CD4-positive, alpha-beta memory T cell (primary cell): ENCODE results near the gene OTULIN. TPM values are rescaled to one million over a fixed set of nuclear protein-coding genes. Genes with fewer than 3 reads are reported as not detected.

ENCODE experiments used
- CTCF ChIA-PET: fragments of 350-600 bp; sonication (Branson Sonifier 250); formaldehyde crosslinking; loops from one replicate; lab custom pipeline; 2021; ENCODE audit warnings: inconsistent platforms; ENCODE audit not compliant: partially characterized antibody; lab: Charles Lee
- POLR2A ChIA-PET: fragments of 350-600 bp; sonication (Branson Sonifier 250); formaldehyde crosslinking; loops from one replicate; lab custom pipeline; 2021; ENCODE audit not compliant: partially characterized antibody; lab: Charles Lee
- DNase-seq, 5 donors: peaks; one replicate each; pipeline versions ENCODE4 v3.0.0 to v3.0.0-alpha.2; 2020 to 2022; ENCODE audit warnings: mixed read lengths in 1 of 5
- H3K27ac ChIP-seq: one replicate; pipeline ENCODE4 v1.7.0; 2013; ENCODE audit warnings: low read depth, low read length
- H3K27me3 ChIP-seq: 2 replicates; pipeline ENCODE4 v1.7.0; 2013; ENCODE audit warnings: mild to moderate bottlenecking, low read length, moderate library complexity; ENCODE audit not compliant: insufficient read depth
- H3K36me3 ChIP-seq: 2 replicates; pipeline ENCODE4 v1.7.0; 2013; ENCODE audit warnings: mild to moderate bottlenecking, low read length, moderate library complexity; ENCODE audit not compliant: insufficient read depth
- H3K4me1 ChIP-seq: 2 replicates; pipeline ENCODE4 v1.7.0; 2013; ENCODE audit warnings: mild to moderate bottlenecking, low read length, moderate library complexity; ENCODE audit not compliant: insufficient read depth
- H3K4me3 ChIP-seq, 2 donors: one replicate each; pipeline ENCODE4 v1.7.0; 2013; ENCODE audit warnings: low read length in 2 of 2, mild to moderate bottlenecking in 1 of 2
- H3K9me3 ChIP-seq, 2 donors: one replicate each; pipeline ENCODE4 v1.7.0; 2013; ENCODE audit warnings: low read length in 2 of 2, control low read depth in 1 of 2; ENCODE audit not compliant: control insufficient read depth in 1 of 2
- H3K27ac Mint-ChIP-seq, 7 donors: one replicate each; pipeline ENCODE4 v1.8.0; 2020 to 2021; ENCODE audit warnings: mixed read lengths in 7 of 7, mild to moderate bottlenecking in 6 of 7, inconsistent platforms in 3 of 7, moderate library complexity in 3 of 7
- H3K27me3 Mint-ChIP-seq, 2 donors: one replicate each; pipeline ENCODE4 v1.8.0; 2020 to 2021; ENCODE audit warnings: mixed read lengths in 2 of 2
- H3K36me3 Mint-ChIP-seq, 2 donors: one replicate each; pipeline ENCODE4 v1.8.0; 2020 to 2021; ENCODE audit warnings: mixed read lengths in 2 of 2, inconsistent platforms in 1 of 2, mild to moderate bottlenecking in 1 of 2
- H3K4me1 Mint-ChIP-seq, 4 donors: one replicate each; pipeline ENCODE4 v1.8.0; 2020 to 2021; ENCODE audit warnings: mixed read lengths in 4 of 4, mild to moderate bottlenecking in 1 of 4
- H3K4me3 Mint-ChIP-seq, 8 donors: one replicate each; pipeline ENCODE4 v1.8.0; 2020 to 2021; ENCODE audit warnings: mixed read lengths in 8 of 8, mild to moderate bottlenecking in 7 of 8, moderate library complexity in 6 of 8, inconsistent platforms in 3 of 8
- H3K9me3 Mint-ChIP-seq, 8 donors: one replicate each; pipeline ENCODE4 v1.8.0; 2020 to 2021; ENCODE audit warnings: mixed read lengths in 8 of 8, mild to moderate bottlenecking in 5 of 8, inconsistent platforms in 3 of 8, moderate library complexity in 1 of 8
- intact Hi-C: fragments of 100-400 bp; cut with micrococcal nuclease; formaldehyde crosslinking; loops from one replicate; pipeline ENCODE4 v1.15.1; 2023
- polyA plus RNA-seq, 2 donors: library from polyadenylated mRNA; unstranded; fragments of 300-500 nt; fragmentation: Illumina TruSeq; gene quantifications; one replicate each; pipeline ENCODE4 v1.2.3, GENCODE V29; 2021
- total RNA-seq, 2 experiments: library from RNA; stranded (reverse); gene quantifications; one replicate each; pipeline ENCODE4 v1.2.3, GENCODE V29; 2021

Gene OTULIN
- total and polyA plus RNA-seq, 4 experiments from 2014 or later, result 12.1 to 69.0 (median 39.9) TPM

DNA sequence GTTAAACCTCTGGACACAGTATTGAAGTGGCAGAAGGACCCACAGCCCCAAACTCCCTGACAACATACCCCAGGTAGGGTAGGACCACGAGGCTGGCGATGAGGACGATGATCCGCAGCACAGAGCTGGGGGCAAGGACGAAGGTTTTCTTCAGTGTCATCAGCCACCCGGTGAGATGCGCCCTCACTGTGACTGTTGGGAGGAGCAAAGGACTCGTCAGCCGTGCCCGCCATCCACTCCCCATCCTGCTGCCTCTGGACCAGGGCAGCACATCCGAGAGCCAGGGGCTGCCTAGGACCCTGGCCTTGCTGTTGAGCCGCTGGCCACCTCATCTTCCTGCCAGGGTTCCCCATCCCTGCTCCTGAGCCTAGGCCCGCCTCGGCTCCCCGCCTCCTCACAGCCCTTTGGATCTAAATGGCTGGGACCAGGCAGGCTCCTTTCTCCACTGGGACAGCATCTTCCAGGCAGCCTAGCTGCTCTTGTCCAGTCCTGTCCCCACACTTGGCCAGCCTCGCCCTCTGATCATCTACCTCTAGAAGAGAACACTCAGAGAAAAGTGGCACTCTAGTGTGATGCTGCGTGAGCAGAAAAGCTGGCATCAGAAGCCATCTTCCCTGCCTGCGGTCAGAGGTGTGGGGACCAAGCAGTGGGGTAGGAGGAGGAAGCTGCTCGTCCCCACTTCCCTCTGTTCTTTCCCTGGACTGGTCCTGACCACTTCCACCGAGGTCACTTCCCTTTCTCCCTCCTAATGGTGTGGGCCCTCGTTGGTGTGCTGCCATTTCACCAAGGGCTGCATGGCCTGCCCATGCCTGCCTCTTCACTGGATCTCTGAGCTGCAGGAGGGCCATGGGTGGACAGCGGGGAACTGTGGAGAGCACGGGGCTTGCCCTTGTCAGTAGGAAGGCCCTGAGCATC lies 49.2 kb downstream of the OTULIN start:
- Mint-ChIP-seq H3K9me3 (peaks cover 0 to 1% (median 0%) of the 10 kb centered on the region in 8 donors), H3K4me3 (no peak overlapping the region), H3K27ac (peak overlapping the region; percentile 57 to 91 (median 83)), H3K4me1 (peaks cover 15 to 29% (median 23%) of the 10 kb centered on the region in 4 donors), H3K36me3 (peaks cover 53 to 77% of the 10 kb centered on the region in 2 donors), H3K27me3 (no peaks in the 10 kb centered on the region)
- intact Hi-C loops, result no loop called here
- DNase-seq, result no peak
- POLR2A ChIA-PET, result interaction anchor here (1.1 kb wide), 1 partner anchor 10 kb away, joined by 3 read pairs; no protein-coding TSS in a partner anchor
- CTCF ChIA-PET, result interaction anchor here (4.6 kb wide), 1 partner anchor 14 kb away, joined by 31 read pairs; no protein-coding TSS in a partner anchor
- no peak overlapping the region for H3K4me3 ChIP-seq
- peaks cover 9% of the 10 kb centered on the region for H3K4me1 ChIP-seq
- no peak overlapping the region for H3K27ac ChIP-seq
- peaks cover 41% of the 10 kb centered on the region for H3K36me3 ChIP-seq
- no peaks in the 10 kb centered on the region for H3K9me3 ChIP-seq
- no peaks in the 10 kb centered on the region for H3K27me3 ChIP-seq

DNA sequence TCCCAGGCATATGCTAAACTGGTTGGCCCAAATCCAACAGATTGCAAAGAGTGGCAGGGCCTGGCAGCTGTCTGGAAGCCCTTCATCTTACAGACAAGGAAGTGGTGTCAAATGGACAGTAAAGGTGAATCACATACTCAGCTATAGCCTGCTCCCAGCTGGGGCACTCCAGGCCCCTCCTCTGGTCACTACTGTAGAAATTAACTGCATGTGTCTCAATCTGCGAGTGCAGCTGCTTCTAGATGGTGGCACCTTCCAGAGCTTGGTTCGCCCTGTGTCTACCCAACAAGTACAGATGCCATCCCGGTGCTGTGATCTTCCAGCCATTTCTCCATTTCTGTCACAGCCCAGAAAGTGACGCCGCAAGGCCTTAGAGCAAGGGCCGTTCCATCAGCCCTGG lies 50.2 kb downstream of the OTULIN start:
- peaks cover 46 to 72% of the 10 kb centered on the region in 2 donors for H3K36me3 Mint-ChIP-seq
- intact Hi-C loops, result no loop called here

DNA sequence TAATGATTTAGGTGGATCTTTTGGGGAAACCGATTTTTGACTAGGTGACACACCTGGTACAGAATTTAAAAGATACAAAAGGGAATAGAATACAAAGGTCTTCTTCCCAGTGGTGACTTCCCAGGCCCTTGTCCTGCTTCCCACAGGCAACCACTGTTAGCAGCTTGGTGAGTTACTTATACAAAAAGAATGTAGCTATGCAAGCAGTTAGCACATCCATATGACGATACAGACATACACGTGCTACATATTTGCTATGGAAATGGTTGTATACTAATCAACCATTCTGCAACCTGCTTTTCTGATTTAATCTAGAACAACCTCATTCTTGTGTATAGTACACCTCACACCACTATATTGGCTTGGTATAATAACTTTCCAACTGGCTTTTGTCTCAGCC lies 51.0 kb downstream of the OTULIN start:
- Mint-ChIP-seq H3K27ac (peak overlapping the region in 6 of 7 donors; percentile 8 to 77 (median 58)), H3K27me3 (no peaks in the 10 kb centered on the region), H3K4me1 (peaks cover 15 to 23% (median 19%) of the 10 kb centered on the region in 4 donors), H3K36me3 (peaks cover 40 to 66% of the 10 kb centered on the region in 2 donors), H3K9me3 (peaks cover 0 to 1% (median 0%) of the 10 kb centered on the region in 8 donors), H3K4me3 (no peak overlapping the region)
- Histone ChIP-seq H3K27ac (peak overlapping the region; percentile 9), H3K27me3 (no peaks in the 10 kb centered on the region), H3K9me3 (no peaks in the 10 kb centered on the region), H3K36me3 (peaks cover 41% of the 10 kb centered on the region), H3K4me3 (no peak overlapping the region), H3K4me1 (peaks cover 4% of the 10 kb centered on the region)
- intact Hi-C loops, result no loop called here
- CTCF ChIA-PET, result interaction anchor here (1.6 to 4.6 kb wide), 2 partner anchors 12 to 29 kb away, joined by 4 to 31 read pairs; no protein-coding TSS in a partner anchor
- POLR2A ChIA-PET, result interaction anchor here (1.1 kb wide), 1 partner anchor 9 kb away, joined by 4 read pairs; no protein-coding TSS in a partner anchor
- no peak for DNase-seq

More for the DNA sequence above, 50.2 kb downstream of the OTULIN start:
- Mint-ChIP-seq H3K9me3 (peaks cover 0 to 1% (median 0%) of the 10 kb centered on the region in 8 donors), H3K27ac (peak overlapping the region in 4 of 7 donors; percentile 12 to 63 (median 24)), H3K4me1 (peaks cover 13 to 26% (median 18%) of the 10 kb centered on the region in 4 donors), H3K4me3 (no peak overlapping the region), H3K27me3 (no peaks in the 10 kb centered on the region)
- H3K4me1 ChIP-seq, result no peaks in the 10 kb centered on the region
- H3K36me3 ChIP-seq, result peaks cover 41% of the 10 kb centered on the region
- H3K4me3 ChIP-seq, result no peak overlapping the region
- H3K27me3 ChIP-seq, result no peaks in the 10 kb centered on the region
- no peak overlapping the region for H3K27ac ChIP-seq
- DNase-seq, result no peak
- H3K9me3 ChIP-seq, result no peaks in the 10 kb centered on the region
- ChIA-PET POLR2A (interaction anchor here (0.6 to 1.1 kb wide), 2 partner anchors 8 to 95 kb away, joined by 3 to 4 read pairs; no protein-coding TSS in a partner anchor), CTCF (interaction anchor here (1.6 to 4.6 kb wide), 2 partner anchors 13 to 29 kb away, joined by 4 to 31 read pairs; no protein-coding TSS in a partner anchor)

DNA sequence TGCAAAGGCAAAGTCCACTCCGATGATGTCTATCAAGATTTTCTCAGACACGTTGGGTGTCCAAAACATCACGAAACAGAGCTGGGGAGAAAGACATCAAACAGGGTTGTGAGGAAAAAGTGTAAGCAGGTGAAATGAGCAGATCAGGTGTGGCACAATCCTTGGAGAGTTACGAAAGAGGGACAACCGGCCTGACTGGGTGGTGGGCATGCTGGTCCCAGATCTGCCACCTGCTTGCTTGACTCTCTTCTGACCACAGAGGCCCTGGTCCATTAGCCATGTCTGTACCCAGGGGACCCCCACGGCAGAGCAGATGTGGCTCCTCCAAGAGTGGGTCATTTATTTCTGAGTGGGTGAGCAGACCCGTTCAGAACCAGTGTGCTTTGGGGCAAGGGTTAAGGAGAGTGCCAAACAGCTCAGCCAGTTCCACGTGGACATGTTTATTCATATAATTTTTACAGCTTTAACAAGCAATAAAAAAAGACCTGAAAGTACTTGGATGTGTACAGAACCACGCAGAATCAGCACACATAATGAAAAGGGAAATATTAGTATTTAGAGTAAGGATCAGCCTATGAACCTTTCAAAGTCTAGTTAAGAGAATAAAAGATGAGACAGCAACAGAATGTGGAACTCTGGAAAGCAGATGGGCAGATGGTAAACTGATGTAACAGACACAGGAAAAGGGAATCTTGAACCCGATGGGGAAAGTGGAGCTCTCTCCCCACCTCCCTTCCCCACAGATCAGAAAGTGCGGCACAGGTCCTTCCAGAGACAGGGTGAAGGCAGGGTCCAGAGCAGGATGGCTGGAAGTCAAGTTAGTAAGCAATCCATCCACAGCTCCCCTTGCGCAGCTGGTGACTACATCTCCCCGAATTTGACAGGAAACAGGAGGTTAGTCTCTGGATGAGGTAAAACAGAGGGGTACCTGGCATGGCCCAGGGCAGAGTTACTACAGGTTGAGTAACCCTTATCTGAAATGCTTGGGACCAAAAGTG lies 52.5 kb downstream of the OTULIN start:
- intact Hi-C loops, result no loop called here
- no peak overlapping the region for H3K4me3 Mint-ChIP-seq
- H3K27ac Mint-ChIP-seq, result peak overlapping the region; percentile 1 to 91 (median 84)
- H3K4me3 ChIP-seq, result no peak overlapping the region
- H3K9me3 ChIP-seq, result no peaks in the 10 kb centered on the region
- peaks cover 18 to 28% (median 19%) of the 10 kb centered on the region in 4 donors for H3K4me1 Mint-ChIP-seq
- ChIA-PET CTCF (interaction anchor here (1.4 to 2.2 kb wide), 2 partner anchors 10 to 286 kb away, joined by 3 to 11 read pairs; no protein-coding TSS in a partner anchor), POLR2A (interaction anchor here (1.4 kb wide), 1 partner anchor 10 kb away, joined by 8 read pairs; no protein-coding TSS in a partner anchor)
- peaks cover 24 to 54% of the 10 kb centered on the region in 2 donors for H3K36me3 Mint-ChIP-seq
- peaks cover 14% of the 10 kb centered on the region for H3K4me1 ChIP-seq
- H3K27ac ChIP-seq, result no peak overlapping the region
- no peak for DNase-seq
- no peaks in the 10 kb centered on the region for H3K27me3 ChIP-seq
- H3K27me3 Mint-ChIP-seq, result no peaks in the 10 kb centered on the region
- no peaks in the 10 kb centered on the region for H3K9me3 Mint-ChIP-seq
- H3K36me3 ChIP-seq, result peaks cover 27% of the 10 kb centered on the region

DNA sequence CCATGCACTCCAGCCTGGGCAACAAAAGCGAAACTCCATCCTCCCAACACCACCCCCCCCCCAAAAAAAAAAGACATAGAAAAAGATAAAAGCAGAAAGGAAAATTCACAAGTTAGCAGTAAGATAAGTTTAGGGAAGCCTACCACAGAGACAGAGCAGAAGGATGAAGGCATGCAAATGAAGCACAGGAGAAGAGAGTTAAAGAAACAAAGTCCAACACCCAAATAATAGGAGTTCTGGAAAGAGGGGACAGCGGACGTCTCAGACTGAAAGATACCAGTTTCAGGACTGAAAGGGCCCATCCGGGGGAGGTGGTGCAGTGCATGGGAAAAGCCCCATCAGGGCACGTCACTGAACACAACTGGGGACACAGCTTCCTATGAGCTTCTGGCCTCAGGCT lies 54.3 kb downstream of the OTULIN start:
- peaks cover 14% of the 10 kb centered on the region for H3K36me3 ChIP-seq
- no peaks in the 10 kb centered on the region for H3K27me3 ChIP-seq
- no peak for DNase-seq
- H3K9me3 Mint-ChIP-seq, result no peaks in the 10 kb centered on the region
- H3K9me3 ChIP-seq, result no peaks in the 10 kb centered on the region
- H3K4me1 ChIP-seq, result peaks cover 14% of the 10 kb centered on the region
- peak overlapping the region in 6 of 7 donors; percentile 24 to 84 (median 58) for H3K27ac Mint-ChIP-seq
- H3K4me3 ChIP-seq, result no peak overlapping the region
- H3K4me3 Mint-ChIP-seq, result peak overlapping the region in 1 of 8 donors; percentile 9
- ChIA-PET CTCF (interaction anchor here (0.7 to 1.5 kb wide), 3 partner anchors 8 to 32 kb away, joined by 3 to 5 read pairs (median 3); no protein-coding TSS in a partner anchor), POLR2A (interaction anchor here (2.0 kb wide), 1 partner anchor 11 kb away, joined by 10 read pairs; no protein-coding TSS in a partner anchor)
- no peak overlapping the region for H3K27ac ChIP-seq
- intact Hi-C loops, result no loop called here
- H3K36me3 Mint-ChIP-seq, result peaks cover 20 to 53% of the 10 kb centered on the region in 2 donors
- peaks cover 15 to 37% (median 22%) of the 10 kb centered on the region in 4 donors for H3K4me1 Mint-ChIP-seq
- H3K27me3 Mint-ChIP-seq, result no peaks in the 10 kb centered on the region

DNA sequence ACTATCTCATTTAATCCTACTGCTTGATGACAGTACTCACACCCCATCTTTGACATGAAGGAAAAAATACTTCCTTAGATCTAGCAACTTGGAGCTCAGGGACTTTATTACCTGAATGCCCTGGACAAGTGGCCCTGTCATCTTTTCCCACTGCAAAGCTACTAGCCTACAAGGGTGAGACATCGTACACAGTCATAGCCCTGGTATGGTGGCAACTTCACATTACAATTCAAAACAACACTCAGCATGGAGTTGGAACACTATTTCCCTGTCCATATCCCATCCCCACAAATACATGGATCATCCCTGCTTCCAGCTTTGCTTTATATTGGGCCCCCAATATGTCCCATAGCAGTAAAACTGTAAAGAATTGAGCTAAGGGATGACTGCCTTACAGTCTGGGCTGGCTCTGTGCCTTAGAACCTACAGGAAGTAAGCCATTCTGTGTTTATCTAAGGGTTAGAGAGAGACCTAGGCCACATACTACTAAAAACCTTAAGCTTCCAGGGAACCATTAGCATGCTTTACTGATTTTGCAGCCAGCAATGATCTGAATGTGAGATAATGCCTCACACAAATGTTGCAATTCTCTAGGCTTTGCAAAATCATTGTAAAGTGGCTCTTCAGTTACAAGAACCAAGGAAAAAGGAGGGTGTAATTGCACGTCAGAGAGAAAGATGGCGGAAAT lies 55.9 kb downstream of the OTULIN start:
- peak overlapping the region; percentile 41 to 84 (median 68) for H3K27ac Mint-ChIP-seq
- H3K4me3 Mint-ChIP-seq, result no peak overlapping the region
- Histone ChIP-seq H3K4me1 (peaks cover 14% of the 10 kb centered on the region), H3K4me3 (no peak overlapping the region), H3K36me3 (peaks cover 4% of the 10 kb centered on the region), H3K27me3 (no peaks in the 10 kb centered on the region), H3K27ac (no peak overlapping the region), H3K9me3 (no peaks in the 10 kb centered on the region)
- H3K36me3 Mint-ChIP-seq, result peaks cover 27 to 41% of the 10 kb centered on the region in 2 donors
- H3K4me1 Mint-ChIP-seq, result peaks cover 15 to 37% (median 22%) of the 10 kb centered on the region in 4 donors
- intact Hi-C loops, result no loop called here
- CTCF ChIA-PET, result interaction anchor here (0.9 to 4.3 kb wide), 6 partner anchors 12 to 283 kb away, joined by 3 to 28 read pairs (median 4); no protein-coding TSS in a partner anchor
- DNase-seq, result no peak
- no peaks in the 10 kb centered on the region for H3K9me3 Mint-ChIP-seq
- H3K27me3 Mint-ChIP-seq, result no peaks in the 10 kb centered on the region
- POLR2A ChIA-PET, result interaction anchor here (1.1 to 2.0 kb wide), 3 partner anchors 13 to 35 kb away, joined by 5 to 10 read pairs (median 6); no protein-coding TSS in a partner anchor
